OCI-LY7 (cell line): ENCODE data around the gene FMR1NB. TPM values are rescaled to one million over a fixed set of nuclear protein-coding genes. Genes with fewer than 3 reads are reported as not detected.

Experiments used
- BruUV-seq: library from RNA; stranded (reverse); fragments of 400-500 nt; replicated peaks from 2 replicates; lab custom pipeline; 2021; lab: Mats Ljungman, UMichigan
- CTCF ChIA-PET: fragments of 300-600 bp; sonication (Branson Sonifier 250); formaldehyde crosslinking; loops from one replicate; lab custom pipeline; 2022; ENCODE audit warnings: antibody characterized with exemption; ENCODE audit not compliant: unreplicated experiment; lab: Charles Lee
- POLR2A ChIA-PET: fragments of 300-600 bp; sonication (Branson Sonifier 250); formaldehyde crosslinking; loops from one replicate; lab custom pipeline; 2022; ENCODE audit warnings: antibody characterized with exemption; lab: Charles Lee
- DNase-seq: peaks from one replicate; pipeline ENCODE4 v3.0.0-alpha.2; 2015; ENCODE audit warnings: low spot score
- H2AFZ ChIP-seq: fragments of 200-600 bp; sonication (generic), shearing (Covaris generic); 2 replicates; pipeline ENCODE4 v1.6.1; 2014; ENCODE audit warnings: mild to moderate bottlenecking, antibody characterized with exemption, low read length, moderate library complexity
- H3K27ac ChIP-seq: fragments of 200-600 bp; sonication (generic); 2 replicates; pipeline ENCODE4 v1.5.1; 2014; ENCODE audit warnings: mixed run types, low read depth, mild to moderate bottlenecking, moderate library complexity, low read length, inconsistent platforms; ENCODE audit not compliant: poor library complexity, severe bottlenecking
- H3K36me3 ChIP-seq: fragments of 200-600 bp; sonication (generic); 2 replicates; pipeline ENCODE4 v1.6.1; 2014; ENCODE audit warnings: mild to moderate bottlenecking, antibody characterized with exemption, low read length, moderate library complexity, mixed read lengths; ENCODE audit not compliant: insufficient read depth
- H3K4me1 ChIP-seq: fragments of 200-600 bp; sonication (generic); 2 replicates; pipeline ENCODE4 v1.5.1; 2014; ENCODE audit warnings: mild to moderate bottlenecking, low read length; ENCODE audit not compliant: insufficient read depth, poor library complexity, severe bottlenecking
- H3K4me2 ChIP-seq: fragments of 200-600 bp; sonication (generic); 2 replicates; pipeline ENCODE4 v1.6.1; 2014; ENCODE audit warnings: mild to moderate bottlenecking, low read length
- H3K4me3 ChIP-seq: fragments of 200-600 bp; sonication (generic); 2 replicates; pipeline ENCODE4 v1.5.1; 2014; ENCODE audit warnings: mild to moderate bottlenecking, low read depth, low read length; ENCODE audit not compliant: poor library complexity, severe bottlenecking
- H3K79me2 ChIP-seq: fragments of 200-600 bp; sonication (generic); 2 replicates; pipeline ENCODE4 v1.6.1; 2016; ENCODE audit warnings: low read depth, mild to moderate bottlenecking, low read length, moderate library complexity, mixed read lengths; ENCODE audit not compliant: insufficient read depth
- H3K9me2 ChIP-seq: fragments of 200-600 bp; sonication (generic); 2 replicates; pipeline ENCODE4 v1.6.1; 2016; ENCODE audit warnings: mild to moderate bottlenecking, low read length, mixed read lengths; ENCODE audit not compliant: insufficient read depth
- H3K9me3 ChIP-seq: fragments of 200-600 bp; sonication (generic); 2 replicates; pipeline ENCODE4 v1.6.1; 2014; ENCODE audit warnings: mild to moderate bottlenecking, mixed run types, low read length, mixed read lengths
- H4K20me1 ChIP-seq: fragments of 200-600 bp; sonication (generic); 2 replicates; pipeline ENCODE4 v1.6.1; 2014; ENCODE audit warnings: mild to moderate bottlenecking, antibody characterized with exemption, low read length, moderate library complexity, mixed read lengths; ENCODE audit not compliant: insufficient read depth
- CTCF ChIP-seq: fragments of 200-600 bp; sonication (generic); conservative IDR thresholded peaks from 2 replicates; pipeline ENCODE4 v1.5.1; 2014; ENCODE audit warnings: mild to moderate bottlenecking, antibody characterized with exemption, low read length, moderate library complexity, mixed read lengths
- EZH2phosphoT487 ChIP-seq: fragments of 200-600 bp; sonication (generic); IDR thresholded peaks from 2 replicates; pipeline ENCODE4 v1.6.1; 2018; ENCODE audit warnings: low read depth, borderline replicate concordance, mild to moderate bottlenecking, mixed run types, antibody characterized with exemption, low read length, moderate library complexity, mixed read lengths
- intact Hi-C: fragments of 100-400 bp; cut with micrococcal nuclease; formaldehyde crosslinking; loops from one replicate; pipeline ENCODE4 v1.10.0; 2022; ENCODE audit not compliant: unreplicated experiment
- total RNA-seq, 2 experiments: library from RNA; depleted of rRNA in 1 of 2; stranded (reverse); fragments of >200 nt in 1 of 2; shearing (Covaris generic) in 1 of 2; gene quantifications; 2 replicates each; pipeline ENCODE4 v1.2.3, GENCODE V29; 2014 to 2022

Gene FMR1NB
- total RNA-seq, 2 experiments from 2014 or later: not detected

- no peak for TF ChIP-seq CTCF
- TF ChIP-seq EZH2phosphoT487: no peak
- CTCF ChIA-PET: no interaction called here
These were observed 22.8 kb upstream of the FMR1NB start for GRCh38 chrX:147958291-147958690.

GRCh38 chrX:147960722-147961121 is 20.4 kb upstream of the FMR1NB start:
- H3K4me2 ChIP-seq: no peak overlapping the region
- H3K9me2 ChIP-seq: no peaks in the 10 kb centered on the region
- H3K36me3 ChIP-seq: no peaks in the 10 kb centered on the region
- no TSS peak for BruUV-seq
- POLR2A ChIA-PET: no interaction called here
- intact Hi-C loops: no loop called here
- no peak overlapping the region for H3K27ac ChIP-seq
- no peak overlapping the region for H3K4me3 ChIP-seq
- no peaks in the 10 kb centered on the region for H3K79me2 ChIP-seq
- DNase-seq: no peak
- CTCF ChIA-PET: no interaction called here
- no peak overlapping the region for H2AFZ ChIP-seq
- TF ChIP-seq CTCF (no peak), EZH2phosphoT487 (no peak)
- no peaks in the 10 kb centered on the region for H3K4me1 ChIP-seq
- no peaks in the 10 kb centered on the region for H4K20me1 ChIP-seq
- H3K9me3 ChIP-seq: no peaks in the 10 kb centered on the region

More at GRCh38 chrX:147958291-147958690, 22.8 kb upstream of the FMR1NB start:
- POLR2A ChIA-PET: no interaction called here
- no peak overlapping the region for H3K4me3 ChIP-seq
- H3K9me2 ChIP-seq: no peaks in the 10 kb centered on the region
- BruUV-seq: no TSS peak
- H4K20me1 ChIP-seq: no peaks in the 10 kb centered on the region
- no peak overlapping the region for H2AFZ ChIP-seq
- no peaks in the 10 kb centered on the region for H3K4me1 ChIP-seq
- no peak overlapping the region for H3K27ac ChIP-seq
- no peak overlapping the region for H3K4me2 ChIP-seq
- intact Hi-C loops: no loop called here
- DNase-seq: no peak
- H3K79me2 ChIP-seq: no peaks in the 10 kb centered on the region
- H3K9me3 ChIP-seq: no peaks in the 10 kb centered on the region
- H3K36me3 ChIP-seq: no peaks in the 10 kb centered on the region

GRCh38 chrX:147962476-147962875 is 18.7 kb upstream of the FMR1NB start:
- intact Hi-C loops: no loop called here

More at GRCh38 chrX:147962476-147962875, 18.7 kb upstream of the FMR1NB start:
- Histone ChIP-seq H3K9me2 (no peaks in the 10 kb centered on the region), H3K79me2 (no peaks in the 10 kb centered on the region), H3K36me3 (no peaks in the 10 kb centered on the region), H3K27ac (no peak overlapping the region), H2AFZ (no peak overlapping the region), H4K20me1 (no peaks in the 10 kb centered on the region), H3K9me3 (no peaks in the 10 kb centered on the region), H3K4me1 (no peaks in the 10 kb centered on the region), H3K4me2 (no peak overlapping the region), H3K4me3 (no peak overlapping the region)
- ChIA-PET POLR2A (no interaction called here), CTCF (no interaction called here)
- DNase-seq: no peak
- no TSS peak for BruUV-seq
- TF ChIP-seq EZH2phosphoT487 (no peak), CTCF (no peak)
